Activated CD8-positive, alpha-beta memory T cell treated with anti-CD3 and anti-CD28 coated beads for 48 hours (primary cell): ENCODE measurements around the gene OXGR1.
"Not testable (repeated sequence)": the region's sequence is repeated elsewhere in the genome, so short reads cannot be mapped to it uniquely, and the experiment has no call there.

Experiments
- DNase-seq, 3 experiments: peaks; one replicate each; pipeline ENCODE4 v3.0.0-alpha.2; 2020; ENCODE audit warnings: low read depth in 2 of 3, low spot score in 2 of 3

The OXGR1 gene

DNA sequence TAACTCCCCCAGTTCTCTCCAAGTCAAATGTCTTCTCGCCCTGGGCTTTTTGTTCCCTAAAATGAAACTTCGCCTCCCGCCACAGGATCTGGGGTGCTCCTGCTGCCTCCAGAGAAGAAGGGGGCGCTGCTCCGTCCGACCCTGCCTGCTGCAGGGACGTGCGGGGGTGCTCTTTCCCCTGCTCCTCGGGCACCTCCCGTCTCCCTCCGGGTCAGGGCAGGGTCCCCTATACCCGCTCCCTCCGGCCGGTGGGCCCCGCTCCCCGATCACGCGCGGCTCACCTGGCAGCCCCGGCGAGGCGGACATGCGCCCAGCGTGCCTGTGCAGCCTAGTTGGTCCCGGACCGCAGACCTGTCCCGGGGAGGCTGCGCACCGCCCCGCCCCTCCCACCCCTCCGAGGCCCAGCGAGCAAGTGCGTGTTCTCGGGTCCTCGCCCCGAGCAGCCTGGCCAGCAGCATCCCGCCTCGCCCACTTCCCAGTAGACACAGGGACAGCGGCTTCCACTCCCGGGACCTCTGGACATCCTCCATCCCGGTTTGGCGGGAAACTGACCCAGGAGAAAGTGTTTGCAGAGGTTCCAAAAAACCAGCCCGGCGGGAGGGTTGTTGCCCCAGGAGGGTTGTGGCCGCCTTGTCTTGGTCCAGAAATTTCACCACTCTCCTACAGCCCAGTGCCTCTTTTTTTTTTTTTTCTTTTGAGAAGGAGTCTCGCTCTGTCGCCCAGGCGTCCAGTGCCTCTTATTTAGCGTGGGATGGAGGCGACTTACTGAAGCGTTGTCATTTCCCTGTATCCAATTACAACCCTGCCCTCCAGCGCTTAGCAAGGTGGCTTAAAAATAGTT, at the start of gene OXGR1:
OXGR1 (minus strand) TSS at position 460 of the 841 bp plus-strand sequence. CDS start 6,717 bp downstream, outside the sequence.
- DNase-seq = no peak

GRCh38 chr13:97043302-97043701, 49.0 kb upstream of the OXGR1 start:
- DNase-seq = no peak

GRCh38 chr13:97030705-97031452, 36.6 kb upstream of the OXGR1 start:
- DNase-seq = no peak

DNA sequence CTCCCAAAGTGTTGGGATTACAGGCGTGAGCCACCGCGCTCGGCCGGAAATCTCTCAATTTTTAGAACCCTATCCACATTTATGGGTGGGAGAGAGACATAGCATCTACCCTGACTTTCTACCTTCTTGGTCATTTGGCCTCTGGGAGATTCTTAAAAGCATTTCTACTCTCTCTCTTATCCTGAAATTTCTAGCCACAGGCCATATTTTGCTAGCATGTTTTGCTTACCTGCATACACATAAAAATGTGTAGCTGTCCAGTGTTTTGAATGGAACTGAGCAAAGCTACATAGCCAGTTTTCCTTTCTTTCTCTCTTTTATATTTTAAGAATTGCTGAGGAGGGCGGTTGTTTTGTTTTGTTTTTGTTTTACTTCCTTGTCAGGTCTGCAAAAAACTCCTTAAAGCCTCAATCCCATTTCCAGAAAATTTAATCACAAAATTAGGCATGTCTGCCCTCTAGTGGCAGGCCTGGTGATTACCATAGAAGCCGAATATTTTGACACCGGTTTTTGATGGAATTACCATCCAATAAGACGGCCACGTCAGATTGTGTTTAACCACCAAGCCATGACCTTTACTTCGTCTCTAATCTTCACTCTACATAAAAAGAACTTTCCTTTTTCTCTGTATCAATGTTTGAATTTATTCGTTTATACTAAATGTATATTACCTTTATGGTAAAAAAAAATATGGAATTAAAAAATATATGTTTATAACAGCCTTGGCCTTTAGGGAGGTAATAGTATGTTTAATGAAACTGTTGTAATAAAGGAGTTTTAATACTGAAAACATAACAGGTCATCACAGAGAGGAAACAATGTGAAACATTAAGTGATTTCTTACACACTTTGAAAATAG, 34.4 kb upstream of the OXGR1 start:
- peak in 1 of 3 experiments; percentile 10 for DNase-seq

DNA sequence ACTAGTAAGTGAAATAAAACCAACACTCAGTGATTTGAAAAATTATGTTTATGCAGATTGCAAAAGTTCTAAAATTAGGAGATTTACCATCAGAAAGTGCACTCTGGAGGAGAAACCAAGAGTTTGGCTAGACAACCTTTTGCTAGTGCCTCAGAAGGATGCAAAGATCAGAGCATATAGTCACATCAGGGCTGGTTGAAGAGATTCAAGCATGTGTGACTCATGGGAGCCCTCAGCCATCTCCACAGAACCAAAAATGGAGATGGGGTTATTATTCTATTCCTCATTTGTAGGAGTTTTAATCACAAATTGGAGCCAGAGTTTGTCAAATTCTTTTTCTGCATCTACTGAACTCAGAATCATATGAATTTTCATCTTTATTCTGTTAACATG, 32.9 kb upstream of the OXGR1 start:
- no peak for DNase-seq

- no peak for DNase-seq
These were observed 32.4 kb upstream of the OXGR1 start for GRCh38 chr13:97026531-97027161.

DNA sequence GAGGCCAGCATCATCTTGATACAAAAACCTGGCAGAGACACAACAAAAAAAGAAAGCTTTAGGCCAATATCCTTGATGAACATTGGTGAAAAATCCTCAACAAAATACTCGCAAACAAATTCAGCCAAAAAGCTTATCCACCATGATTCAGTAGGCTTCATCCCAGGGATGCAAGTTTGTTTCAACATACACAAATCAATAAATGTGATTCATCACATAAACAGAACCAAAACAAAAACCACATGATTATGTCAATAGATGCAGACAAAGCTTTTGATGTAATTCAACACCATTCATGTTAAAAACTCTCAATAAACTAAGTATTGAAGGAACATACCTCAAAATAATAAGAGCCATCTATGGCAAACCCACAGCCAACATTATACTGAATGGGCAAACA, 29.5 kb upstream of the OXGR1 start:
- DNase-seq = not testable (repeated sequence)

DNA sequence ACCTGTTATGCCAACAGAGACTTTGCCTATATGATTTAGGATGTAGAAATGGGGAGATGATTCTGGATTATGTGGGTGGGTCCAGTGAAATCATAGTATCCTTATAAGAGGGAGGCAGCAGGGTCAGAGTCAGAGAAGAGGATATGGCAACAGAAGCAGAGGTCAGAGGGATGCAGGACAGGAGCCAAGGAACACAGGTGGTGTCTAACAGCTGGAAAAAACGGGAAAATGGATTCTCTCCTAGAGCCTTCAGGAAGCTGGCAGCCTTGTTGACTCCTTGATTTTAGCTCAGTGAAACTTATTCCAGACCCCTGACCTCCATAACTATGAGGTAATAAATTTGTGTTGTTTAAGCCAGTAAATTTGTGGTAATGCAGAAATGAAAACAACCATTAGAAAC, 28.8 kb upstream of the OXGR1 start:
- DNase-seq = no peak

- no peak for DNase-seq
These were observed 27.0 kb upstream of the OXGR1 start for GRCh38 chr13:97021241-97021640.

GRCh38 chr13:97020689-97021240, 26.5 kb upstream of the OXGR1 start:
- DNase-seq = no peak

- no peak for DNase-seq
These were observed 25.9 kb upstream of the OXGR1 start for GRCh38 chr13:97020194-97020593.

GRCh38 chr13:97019236-97019635, 25.0 kb upstream of the OXGR1 start:
- no peak for DNase-seq

GRCh38 chr13:97018029-97018819, 23.9 kb upstream of the OXGR1 start:
- no peak for DNase-seq

- no peak for DNase-seq
These were observed 23.0 kb upstream of the OXGR1 start for GRCh38 chr13:97017322-97017721.

DNA sequence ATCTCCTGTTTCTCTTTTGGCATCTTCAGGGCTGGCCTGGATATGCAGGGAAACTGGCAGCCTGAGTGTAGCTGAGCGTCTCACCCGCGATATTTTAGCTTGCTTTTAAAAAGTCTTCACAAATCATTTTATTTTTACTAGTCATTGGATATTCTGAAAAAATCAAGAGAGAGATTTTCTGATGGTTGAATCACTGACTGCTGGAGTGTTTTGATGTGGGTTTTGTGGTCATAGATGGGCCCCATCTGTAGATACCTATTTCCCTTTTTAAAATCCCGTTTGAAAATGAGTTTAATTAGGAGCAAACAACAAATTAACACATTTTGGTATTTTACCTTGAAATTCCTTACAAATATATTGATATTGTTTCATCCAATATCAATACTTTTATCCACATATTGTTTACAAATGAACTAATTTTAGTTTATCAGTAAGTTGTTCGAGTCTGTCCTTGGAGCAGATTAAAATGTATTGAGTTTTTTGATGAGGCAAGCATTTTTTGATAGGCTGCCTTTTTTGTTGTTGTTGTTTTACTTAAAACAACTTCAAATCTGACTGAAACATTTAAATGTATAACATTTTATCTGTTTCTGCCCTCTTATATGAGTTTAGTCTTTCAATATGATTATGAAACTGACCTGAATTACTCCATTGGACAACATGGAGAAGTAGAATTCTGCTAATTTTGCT, 21.5 kb upstream of the OXGR1 start:
- no peak for DNase-seq

GRCh38 chr13:97012251-97013048, 18.2 kb upstream of the OXGR1 start:
- DNase-seq = no peak

DNA sequence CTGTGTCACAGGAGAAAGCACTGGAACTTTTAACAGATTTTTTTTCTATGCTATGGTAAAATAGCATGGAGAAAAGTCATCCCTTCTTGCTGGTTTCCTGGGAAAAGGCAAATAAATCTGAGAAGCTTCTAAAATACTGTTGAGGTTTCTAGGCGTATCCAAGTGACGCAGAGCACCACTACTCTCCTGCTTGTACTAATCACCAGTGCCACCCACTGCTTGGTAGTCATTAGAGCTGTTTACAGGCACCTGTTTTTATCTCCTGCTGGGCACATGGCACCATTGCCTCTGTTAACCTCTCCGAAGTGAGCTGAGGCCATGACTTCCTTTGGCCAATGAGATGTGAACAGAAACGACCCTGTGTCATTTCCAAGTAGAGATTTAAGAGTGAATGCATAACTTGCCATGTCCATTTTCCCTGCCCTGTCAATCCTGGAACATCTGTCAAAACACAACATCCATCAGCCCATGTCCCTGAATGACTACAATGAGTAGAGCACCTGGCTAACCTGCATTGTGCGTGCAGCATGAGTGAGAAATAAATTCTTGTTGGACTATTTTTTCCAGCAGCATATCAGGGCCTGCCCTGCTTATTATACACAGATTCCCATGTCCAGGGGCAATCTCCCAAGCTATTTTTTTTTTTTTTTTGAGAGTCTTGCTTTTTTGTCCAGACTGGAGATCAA, 17.3 kb upstream of the OXGR1 start:
- DNase-seq = no peak

- DNase-seq = no peak
These were observed 14.4 kb upstream of the OXGR1 start for GRCh38 chr13:97008643-97009042.
